ENCODE results near the gene MLLT10. TPM values are rescaled to one million over a fixed set of nuclear protein-coding genes. Genes with fewer than 3 reads are reported as not detected.

The MLLT10 gene
- total RNA-seq, 1 experiment from 2014 or later = 45.2 TPM

GRCh38 chr10:21688870-21689269, 154.8 kb downstream of the MLLT10 start:
- no peak overlapping the region for H3K9ac ChIP-seq (ENCODE audit: low read length)
- H3K27me3 ChIP-seq (ENCODE audit: insufficient read depth, low read length) = no peaks in the 10 kb centered on the region
- H3K9me3 ChIP-seq (ENCODE audit: control insufficient read depth in 1 of 2, insufficient read depth in 1 of 2, low read depth in 1 of 2, low read length in 2 of 2) = no peaks in the 10 kb centered on the region
- H2AFZ ChIP-seq (ENCODE audit: low read depth, low read length, poor library complexity, severe bottlenecking) = no peak overlapping the region
- H4K20me1 ChIP-seq (ENCODE audit: insufficient read depth) = peaks cover 14% of the 10 kb centered on the region; the same call in 1 of the 2 replicates
- H3K4me3 ChIP-seq (replicated peaks in 1 of 2; ENCODE audit: low read depth in 1 of 2, low read length in 2 of 2) = no peak overlapping the region
- TF ChIP-seq EGR1 (IDR thresholded peaks at IDR 0.05; ENCODE audit: low read depth) (no peak), JUND (IDR thresholded peaks at IDR 0.05) (no peak), EZH2 (IDR thresholded peaks at IDR 0.05) (no peak), RAD21 (IDR thresholded peaks at IDR 0.05; ENCODE audit: low read depth) (no peak), EZH2phosphoT487 (IDR thresholded peaks at IDR 0.05; ENCODE audit: borderline replicate concordance) (no peak), ZFX (IDR thresholded peaks at IDR 0.05) (no peak), ZNF274 (IDR thresholded peaks at IDR 0.05; ENCODE audit: low read depth, low read length) (no peak), ELF1 (IDR thresholded peaks at IDR 0.05; ENCODE audit: borderline replicate concordance, low read depth) (no peak), SRF (IDR thresholded peaks at IDR 0.05; ENCODE audit: low read depth) (no peak), REST (IDR thresholded peaks at IDR 0.05; ENCODE audit: low read depth) (no peak), YY1 (IDR thresholded peaks at IDR 0.05; ENCODE audit: extremely low read depth, insufficient replicate concordance, low read depth, low read length) (no peak), ATF3 (IDR thresholded peaks at IDR 0.05) (no peak), SIN3A (IDR thresholded peaks at IDR 0.05; ENCODE audit: low read depth) (no peak), CBX3 (IDR thresholded peaks at IDR 0.05; ENCODE audit: low read depth) (no peak), SP1 (IDR thresholded peaks at IDR 0.05; ENCODE audit: low read depth) (no peak), TCF7L2 (IDR thresholded peaks at IDR 0.05; ENCODE audit: borderline replicate concordance, extremely low read depth, insufficient read depth, insufficient read length) (no peak), CEBPB (IDR thresholded peaks at IDR 0.05; ENCODE audit: low read depth) (no peak), CTCF (IDR thresholded peaks at IDR 0.05 in 2 of 3, conservative IDR thresholded peaks at IDR 0.05 in 1 of 3; ENCODE audit: borderline replicate concordance in 1 of 3, insufficient read depth in 1 of 3, low read depth in 2 of 3, low read length in 2 of 3) (no peak), POLR2AphosphoS5 (IDR thresholded peaks at IDR 0.05; ENCODE audit: low read depth, low read length) (no peak), POLR2A (IDR thresholded peaks at IDR 0.05; ENCODE audit: borderline replicate concordance, extremely low read depth, insufficient read depth, insufficient read length) (no peak)
- BruUV-seq (replicated peaks) = no TSS peak
- no peaks in the 10 kb centered on the region for H3K9me2 ChIP-seq (ENCODE audit: insufficient read depth)
- intact Hi-C loops (cut with micrococcal nuclease) = no loop called here
- no peak overlapping the region for H3K4me2 ChIP-seq (ENCODE audit: low read length)
- DNase-seq (ENCODE audit: low read depth, low spot score) (no peak), ATAC-seq (no peak)
- ChIA-PET RAD21 (ENCODE audit: low non-redundant PET in 1 of 2, low total read pairs in 2 of 2, uncharacterized antibody in 2 of 2, unreplicated experiment in 2 of 2) (no interaction called here), CTCF (no interaction called here), POLR2A (no interaction called here)
- no peaks in the 10 kb centered on the region; a peak in 1 of 4 replicates for H3K36me3 ChIP-seq (ENCODE audit: control insufficient read depth in 1 of 2, insufficient read depth in 2 of 2, low read length in 2 of 2)
- peaks cover 9% of the 10 kb centered on the region for H3K79me2 ChIP-seq (ENCODE audit: insufficient read depth, low read length)
- no peak overlapping the region for H3K27ac ChIP-seq (ENCODE audit: low read depth, low read length)
- H3K4me1 ChIP-seq (ENCODE audit: control insufficient read depth in 1 of 2, insufficient read depth in 2 of 2, low read length in 2 of 2) = no peaks in the 10 kb centered on the region
